ENCODE data around the gene GABRR1.

GABRR1 gene

DNA sequence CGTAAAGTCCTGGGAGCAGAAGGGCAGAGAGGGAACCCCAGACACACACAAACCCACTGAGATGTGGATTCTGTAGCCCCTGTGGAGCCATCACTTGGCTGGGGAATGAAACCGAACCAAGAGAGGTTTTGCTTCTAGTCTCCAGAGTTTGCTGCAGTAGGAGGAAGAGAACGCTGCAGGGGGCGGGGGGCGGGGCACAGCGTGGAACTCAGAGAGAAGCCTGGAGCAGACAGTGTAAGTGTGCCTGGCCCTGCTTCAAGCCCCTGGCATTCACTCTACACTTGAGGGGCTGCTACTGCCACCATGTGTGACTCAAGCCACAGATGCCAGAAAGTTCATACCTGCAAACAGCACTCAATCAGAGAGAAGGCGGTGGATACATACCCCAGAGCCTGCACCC lies 18.9 kb downstream of the GABRR1 start:
- ATAC-seq: no peak
- TF ChIP-seq, protein P1, sequence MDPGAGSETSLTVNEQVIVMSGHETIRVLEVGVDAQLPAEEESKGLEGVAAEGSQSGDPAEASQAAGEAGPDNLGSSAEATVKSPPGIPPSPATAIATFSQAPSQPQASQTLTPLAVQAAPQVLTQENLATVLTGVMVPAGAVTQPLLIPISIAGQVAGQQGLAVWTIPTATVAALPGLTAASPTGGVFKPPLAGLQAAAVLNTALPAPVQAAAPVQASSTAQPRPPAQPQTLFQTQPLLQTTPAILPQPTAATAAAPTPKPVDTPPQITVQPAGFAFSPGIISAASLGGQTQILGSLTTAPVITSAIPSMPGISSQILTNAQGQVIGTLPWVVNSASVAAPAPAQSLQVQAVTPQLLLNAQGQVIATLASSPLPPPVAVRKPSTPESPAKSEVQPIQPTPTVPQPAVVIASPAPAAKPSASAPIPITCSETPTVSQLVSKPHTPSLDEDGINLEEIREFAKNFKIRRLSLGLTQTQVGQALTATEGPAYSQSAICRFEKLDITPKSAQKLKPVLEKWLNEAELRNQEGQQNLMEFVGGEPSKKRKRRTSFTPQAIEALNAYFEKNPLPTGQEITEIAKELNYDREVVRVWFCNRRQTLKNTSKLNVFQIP (CRISPR knock-in tag; IDR thresholded peaks at IDR 0.05; ENCODE audit: borderline replicate concordance, low read depth): no peak

DNA sequence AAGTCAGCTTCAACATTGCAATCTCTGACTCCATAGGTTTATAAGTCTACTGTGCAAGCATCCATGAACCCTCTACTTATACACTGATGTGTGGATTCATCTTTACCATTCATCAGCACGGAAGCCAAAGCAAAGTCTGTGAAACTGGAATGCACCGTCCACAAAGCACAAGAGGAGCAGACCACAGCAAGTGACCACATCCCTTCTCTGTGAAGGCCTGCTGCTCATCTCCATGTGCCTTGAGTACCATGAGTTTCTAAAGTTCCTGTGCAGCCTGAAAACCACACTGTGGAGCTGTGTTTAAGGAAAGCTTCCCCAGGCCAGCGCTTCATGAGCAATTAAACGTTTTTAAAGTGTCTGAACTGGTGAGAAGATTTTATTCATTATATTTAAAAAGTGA lies 20.0 kb downstream of the GABRR1 start:
- no peak for TF ChIP-seq OSR1 (CRISPR knock-in tag; IDR thresholded peaks at IDR 0.05)
- no peak for TF ChIP-seq BACH2 (CRISPR knock-in tag; IDR thresholded peaks at IDR 0.05; ENCODE audit: borderline replicate concordance)
- no peak for TF ChIP-seq ISL1 (CRISPR knock-in tag; IDR thresholded peaks at IDR 0.05)
- TF ChIP-seq, protein P2, sequence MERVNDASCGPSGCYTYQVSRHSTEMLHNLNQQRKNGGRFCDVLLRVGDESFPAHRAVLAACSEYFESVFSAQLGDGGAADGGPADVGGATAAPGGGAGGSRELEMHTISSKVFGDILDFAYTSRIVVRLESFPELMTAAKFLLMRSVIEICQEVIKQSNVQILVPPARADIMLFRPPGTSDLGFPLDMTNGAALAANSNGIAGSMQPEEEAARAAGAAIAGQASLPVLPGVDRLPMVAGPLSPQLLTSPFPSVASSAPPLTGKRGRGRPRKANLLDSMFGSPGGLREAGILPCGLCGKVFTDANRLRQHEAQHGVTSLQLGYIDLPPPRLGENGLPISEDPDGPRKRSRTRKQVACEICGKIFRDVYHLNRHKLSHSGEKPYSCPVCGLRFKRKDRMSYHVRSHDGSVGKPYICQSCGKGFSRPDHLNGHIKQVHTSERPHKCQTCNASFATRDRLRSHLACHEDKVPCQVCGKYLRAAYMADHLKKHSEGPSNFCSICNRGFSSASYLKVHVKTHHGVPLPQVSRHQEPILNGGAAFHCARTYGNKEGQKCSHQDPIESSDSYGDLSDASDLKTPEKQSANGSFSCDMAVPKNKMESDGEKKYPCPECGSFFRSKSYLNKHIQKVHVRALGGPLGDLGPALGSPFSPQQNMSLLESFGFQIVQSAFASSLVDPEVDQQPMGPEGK (CRISPR knock-in tag; IDR thresholded peaks at IDR 0.05; ENCODE audit: borderline replicate concordance): no peak
- no peak for TF ChIP-seq CSDC2 (CRISPR knock-in tag; IDR thresholded peaks at IDR 0.05)
- TF ChIP-seq, protein P1 (CRISPR knock-in tag; IDR thresholded peaks at IDR 0.05; ENCODE audit: borderline replicate concordance, low read depth): no peak
- TF ChIP-seq GLIS3 (CRISPR knock-in tag; IDR thresholded peaks at IDR 0.05): no peak
- no peak for TF ChIP-seq PPARA (CRISPR knock-in tag; IDR thresholded peaks at IDR 0.05; ENCODE audit: borderline replicate concordance)
- TF ChIP-seq TOX (CRISPR knock-in tag; IDR thresholded peaks at IDR 0.05; ENCODE audit: borderline replicate concordance): no peak
- no peak for TF ChIP-seq ZFP30 (CRISPR knock-in tag; IDR thresholded peaks at IDR 0.05)
- TF ChIP-seq, protein P3, sequence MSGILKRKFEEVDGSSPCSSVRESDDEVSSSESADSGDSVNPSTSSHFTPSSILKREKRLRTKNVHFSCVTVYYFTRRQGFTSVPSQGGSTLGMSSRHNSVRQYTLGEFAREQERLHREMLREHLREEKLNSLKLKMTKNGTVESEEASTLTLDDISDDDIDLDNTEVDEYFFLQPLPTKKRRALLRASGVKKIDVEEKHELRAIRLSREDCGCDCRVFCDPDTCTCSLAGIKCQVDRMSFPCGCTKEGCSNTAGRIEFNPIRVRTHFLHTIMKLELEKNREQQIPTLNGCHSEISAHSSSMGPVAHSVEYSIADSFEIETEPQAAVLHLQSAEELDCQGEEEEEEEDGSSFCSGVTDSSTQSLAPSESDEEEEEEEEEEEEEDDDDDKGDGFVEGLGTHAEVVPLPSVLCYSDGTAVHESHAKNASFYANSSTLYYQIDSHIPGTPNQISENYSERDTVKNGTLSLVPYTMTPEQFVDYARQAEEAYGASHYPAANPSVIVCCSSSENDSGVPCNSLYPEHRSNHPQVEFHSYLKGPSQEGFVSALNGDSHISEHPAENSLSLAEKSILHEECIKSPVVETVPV (CRISPR knock-in tag; IDR thresholded peaks at IDR 0.05): no peak
- TF ChIP-seq ZNF8 (CRISPR knock-in tag; IDR thresholded peaks at IDR 0.05): no peak
- TF ChIP-seq ZFP3 (CRISPR knock-in tag; IDR thresholded peaks at IDR 0.05): no peak
- TF ChIP-seq ESRRG (CRISPR knock-in tag; IDR thresholded peaks at IDR 0.05): no peak
- TF ChIP-seq, protein P4, sequence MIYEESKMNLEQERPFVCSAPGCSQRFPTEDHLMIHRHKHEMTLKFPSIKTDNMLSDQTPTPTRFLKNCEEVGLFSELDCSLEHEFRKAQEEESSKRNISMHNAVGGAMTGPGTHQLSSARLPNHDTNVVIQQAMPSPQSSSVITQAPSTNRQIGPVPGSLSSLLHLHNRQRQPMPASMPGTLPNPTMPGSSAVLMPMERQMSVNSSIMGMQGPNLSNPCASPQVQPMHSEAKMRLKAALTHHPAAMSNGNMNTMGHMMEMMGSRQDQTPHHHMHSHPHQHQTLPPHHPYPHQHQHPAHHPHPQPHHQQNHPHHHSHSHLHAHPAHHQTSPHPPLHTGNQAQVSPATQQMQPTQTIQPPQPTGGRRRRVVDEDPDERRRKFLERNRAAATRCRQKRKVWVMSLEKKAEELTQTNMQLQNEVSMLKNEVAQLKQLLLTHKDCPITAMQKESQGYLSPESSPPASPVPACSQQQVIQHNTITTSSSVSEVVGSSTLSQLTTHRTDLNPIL (CRISPR knock-in tag; IDR thresholded peaks at IDR 0.05; ENCODE audit: low read depth): no peak
- no peak for TF ChIP-seq ARNTL (CRISPR knock-in tag; IDR thresholded peaks at IDR 0.05; ENCODE audit: borderline replicate concordance, low read depth)
- TF ChIP-seq, protein P5, sequence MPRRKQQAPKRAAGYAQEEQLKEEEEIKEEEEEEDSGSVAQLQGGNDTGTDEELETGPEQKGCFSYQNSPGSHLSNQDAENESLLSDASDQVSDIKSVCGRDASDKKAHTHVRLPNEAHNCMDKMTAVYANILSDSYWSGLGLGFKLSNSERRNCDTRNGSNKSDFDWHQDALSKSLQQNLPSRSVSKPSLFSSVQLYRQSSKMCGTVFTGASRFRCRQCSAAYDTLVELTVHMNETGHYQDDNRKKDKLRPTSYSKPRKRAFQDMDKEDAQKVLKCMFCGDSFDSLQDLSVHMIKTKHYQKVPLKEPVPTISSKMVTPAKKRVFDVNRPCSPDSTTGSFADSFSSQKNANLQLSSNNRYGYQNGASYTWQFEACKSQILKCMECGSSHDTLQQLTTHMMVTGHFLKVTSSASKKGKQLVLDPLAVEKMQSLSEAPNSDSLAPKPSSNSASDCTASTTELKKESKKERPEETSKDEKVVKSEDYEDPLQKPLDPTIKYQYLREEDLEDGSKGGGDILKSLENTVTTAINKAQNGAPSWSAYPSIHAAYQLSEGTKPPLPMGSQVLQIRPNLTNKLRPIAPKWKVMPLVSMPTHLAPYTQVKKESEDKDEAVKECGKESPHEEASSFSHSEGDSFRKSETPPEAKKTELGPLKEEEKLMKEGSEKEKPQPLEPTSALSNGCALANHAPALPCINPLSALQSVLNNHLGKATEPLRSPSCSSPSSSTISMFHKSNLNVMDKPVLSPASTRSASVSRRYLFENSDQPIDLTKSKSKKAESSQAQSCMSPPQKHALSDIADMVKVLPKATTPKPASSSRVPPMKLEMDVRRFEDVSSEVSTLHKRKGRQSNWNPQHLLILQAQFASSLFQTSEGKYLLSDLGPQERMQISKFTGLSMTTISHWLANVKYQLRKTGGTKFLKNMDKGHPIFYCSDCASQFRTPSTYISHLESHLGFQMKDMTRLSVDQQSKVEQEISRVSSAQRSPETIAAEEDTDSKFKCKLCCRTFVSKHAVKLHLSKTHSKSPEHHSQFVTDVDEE (CRISPR knock-in tag; IDR thresholded peaks at IDR 0.05): no peak

DNA sequence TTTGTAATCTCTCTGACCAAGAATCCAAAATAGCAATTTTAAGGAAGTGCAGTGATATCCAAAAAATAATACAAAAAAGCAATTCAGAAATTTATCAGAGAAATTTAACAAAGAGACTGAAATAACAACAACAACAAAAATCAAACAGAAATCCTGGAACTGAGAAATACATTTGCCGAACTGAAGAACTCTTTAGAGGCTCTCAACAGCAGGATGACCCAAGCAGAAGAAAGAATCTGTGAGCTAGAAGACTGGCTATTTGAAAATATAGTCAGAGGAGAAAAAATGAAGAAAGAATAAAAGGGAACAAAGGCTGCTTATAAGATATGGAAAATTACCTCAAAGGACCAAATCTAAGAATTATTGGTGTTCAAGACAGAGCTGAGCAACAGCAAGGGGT lies 22.6 kb downstream of the GABRR1 start:
- no peak for ATAC-seq
- no peak for TF ChIP-seq RARB (CRISPR knock-in tag; IDR thresholded peaks at IDR 0.05)

More for the DNA sequence above, 20.0 kb downstream of the GABRR1 start:
- ATAC-seq: no peak

DNA sequence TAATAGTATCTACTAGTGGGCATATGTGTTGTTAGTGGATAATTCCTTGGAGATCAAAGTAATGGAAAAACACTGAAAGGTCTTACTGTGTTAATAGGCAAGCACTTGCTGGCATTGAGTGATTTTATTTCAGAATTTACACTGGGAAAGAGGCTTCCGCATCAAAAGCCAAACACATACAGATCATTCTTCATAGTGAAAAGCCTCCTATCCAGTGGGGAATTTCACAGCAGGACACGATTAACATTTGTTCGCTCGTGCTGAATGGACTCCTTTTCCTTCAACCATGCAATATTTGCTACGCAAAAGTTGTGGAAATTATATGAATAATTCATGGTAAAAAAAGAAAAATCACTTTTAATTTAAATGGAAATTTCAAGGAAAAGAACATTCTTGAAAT lies 26.4 kb downstream of the GABRR1 start:
- TF ChIP-seq, protein P5 (CRISPR knock-in tag; IDR thresholded peaks at IDR 0.05): no peak
- TF ChIP-seq ZNF70 (CRISPR knock-in tag; IDR thresholded peaks at IDR 0.05) (no peak), ZNF8 (CRISPR knock-in tag; IDR thresholded peaks at IDR 0.05) (no peak), OSR1 (CRISPR knock-in tag; IDR thresholded peaks at IDR 0.05) (no peak)
- no peak for ATAC-seq
